SK-N-SH treated with all-trans-retinoic acid at 6 μM for 48 hours (cell line): Measurements from ENCODE around the gene ZCCHC17.

Experiments
- ARNTL ChIP-seq: fragments of 450-650 bp; formaldehyde crosslinking; IDR thresholded peaks from 2 replicates; pipeline ENCODE4 v1.5.0; 2020; ENCODE audit warnings: low read depth, mild to moderate bottlenecking, moderate library complexity, borderline replicate concordance
- CREB5 ChIP-seq: fragments of 250-450 bp; sonication (Bioruptor Pico); IDR thresholded peaks from 2 replicates; pipeline ENCODE4 v1.5.1; 2020; ENCODE audit warnings: low read depth, mild to moderate bottlenecking, moderate library complexity
- CSRNP3 ChIP-seq: fragments of 250-450 bp; sonication (Bioruptor Pico); IDR thresholded peaks from 2 replicates; pipeline ENCODE4 v1.5.1; 2021; ENCODE audit warnings: mild to moderate bottlenecking, moderate library complexity
- ISL1 ChIP-seq: fragments of 250-450 bp; sonication (Bioruptor Pico); IDR thresholded peaks from 2 replicates; pipeline ENCODE4 v2.1.2; 2022; ENCODE audit warnings: mild to moderate bottlenecking, moderate library complexity
- PATZ1 ChIP-seq: fragments of 250-450 bp; sonication (Bioruptor Pico); IDR thresholded peaks from 2 replicates; pipeline ENCODE4 v1.8.0; 2020; ENCODE audit warnings: mild to moderate bottlenecking, moderate library complexity, borderline replicate concordance
- RARB ChIP-seq: fragments of 250-450 bp; sonication (Bioruptor Pico); IDR thresholded peaks from 2 replicates; pipeline ENCODE4 v1.8.0; 2021; ENCODE audit warnings: mild to moderate bottlenecking, moderate library complexity
- TCF4 ChIP-seq: fragments of 250-450 bp; sonication (Bioruptor Pico); IDR thresholded peaks from 2 replicates; pipeline ENCODE4 v1.8.0; 2021; ENCODE audit warnings: mild to moderate bottlenecking, moderate library complexity, borderline replicate concordance

- no peak for TF ChIP-seq CSRNP3
- TF ChIP-seq TCF4: no peak
- TF ChIP-seq ARNTL (CRISPR knock-in tag): no peak
- TF ChIP-seq RARB (CRISPR knock-in tag): no peak
- TF ChIP-seq PATZ1 (CRISPR knock-in tag): no peak
- TF ChIP-seq ISL1 (CRISPR knock-in tag): no peak
- no peak for TF ChIP-seq CREB5
Observed at GRCh38 chr1:31400393-31400792, 103.6 kb downstream of the ZCCHC17 start.
